ENCODE measurements around the gene RAD51B.

Gene RAD51B

GRCh38 chr14:68592948-68593556 is 773.5 kb downstream of the RAD51B start:
- no peak for DNase-seq

GRCh38 chr14:68593806-68594536 is 774.4 kb downstream of the RAD51B start:
- peak; percentile 30 for DNase-seq

- no peak for DNase-seq
These were observed 775.3 kb downstream of the RAD51B start for GRCh38 chr14:68594737-68595380.

- DNase-seq: no peak
These were observed 776.6 kb downstream of the RAD51B start for GRCh38 chr14:68596211-68596610.

GRCh38 chr14:68596701-68597100 is 777.1 kb downstream of the RAD51B start:
- DNase-seq: no peak

GRCh38 chr14:68598089-68598488 is 778.5 kb downstream of the RAD51B start:
- no peak for DNase-seq

- peak; percentile 97 for DNase-seq
These were observed 779.3 kb downstream of the RAD51B start for GRCh38 chr14:68598621-68599447.

- DNase-seq: no peak
These were observed 780.5 kb downstream of the RAD51B start for GRCh38 chr14:68599896-68600610.

GRCh38 chr14:68602507-68602906 is 782.9 kb downstream of the RAD51B start:
- DNase-seq: no peak

GRCh38 chr14:68603533-68604360 is 784.2 kb downstream of the RAD51B start:
- no peak for DNase-seq

GRCh38 chr14:68604361-68604730 is 784.8 kb downstream of the RAD51B start:
- no peak for DNase-seq

- DNase-seq: no peak
These were observed 785.2 kb downstream of the RAD51B start for GRCh38 chr14:68604822-68605221.

GRCh38 chr14:68606176-68606575 is 786.6 kb downstream of the RAD51B start:
- DNase-seq: no peak

GRCh38 chr14:68606644-68607043 is 787.1 kb downstream of the RAD51B start:
- no peak for DNase-seq

- no peak for DNase-seq
These were observed 787.7 kb downstream of the RAD51B start for GRCh38 chr14:68607081-68607866.

- DNase-seq: peak; percentile 56
These were observed 788.4 kb downstream of the RAD51B start for GRCh38 chr14:68607867-68608573.

GRCh38 chr14:68608574-68608962 is 789.0 kb downstream of the RAD51B start:
- no peak for DNase-seq

- no peak for DNase-seq
These were observed 789.4 kb downstream of the RAD51B start for GRCh38 chr14:68609012-68609411.

- no peak for DNase-seq
These were observed 790.7 kb downstream of the RAD51B start for GRCh38 chr14:68610251-68610793.

- no peak for DNase-seq
These were observed 792.0 kb downstream of the RAD51B start for GRCh38 chr14:68611599-68611998.
